Heart left ventricle (tissue), 16 donors: ENCODE data around the gene FLACC1. TPM values are rescaled to one million over a fixed set of nuclear protein-coding genes. Genes with fewer than 3 reads are reported as not detected.
A peak's percentile ranks its signal among the peaks of the same experiment; 100 is the strongest.

Experiments used
- ATAC-seq, 4 donors: fragments of 200-7000 bp; cut with Tn5 transposase; one replicate each; pipeline ENCODE4 v1.9.1; 2020 to 2022; ENCODE audit warnings: moderate library complexity in 4 of 4, mild to moderate bottlenecking in 3 of 4, moderate number of reproducible peaks in 1 of 4
- DNase-seq, 5 donors: peaks; one replicate each; pipeline ENCODE4 v3.0.0-alpha.2; 2020
- H3K27ac ChIP-seq, 12 donors: fragments of 200-600 bp; sonication (generic) in 4 of 12; one replicate each; pipeline versions ENCODE4 v1.5.0 to v1.8.0; 2016 to 2022; ENCODE audit warnings: mild to moderate bottlenecking in 2 of 12
- H3K27me3 ChIP-seq, 9 donors: fragments of 200-600 bp; sonication (generic) in 2 of 9; one replicate each; pipeline versions ENCODE4 v1.5.1 to v1.8.0; 2016 to 2022; ENCODE audit warnings: mild to moderate bottlenecking in 3 of 9
- H3K36me3 ChIP-seq, 9 donors: fragments of 200-600 bp; sonication (generic) in 2 of 9; one replicate each; pipeline versions ENCODE4 v1.5.0 to v1.8.0; 2018 to 2022; ENCODE audit warnings: mild to moderate bottlenecking in 2 of 9
- H3K4me1 ChIP-seq, 12 donors: fragments of 200-600 bp; sonication (generic) in 4 of 12; one replicate each; pipeline versions ENCODE4 v1.5.0 to v1.8.0; 2016 to 2022; ENCODE audit warnings: mild to moderate bottlenecking in 3 of 12
- H3K4me3 ChIP-seq, 12 donors: fragments of 200-600 bp; sonication (generic) in 4 of 12; one replicate each; pipeline versions ENCODE4 v1.5.0 to v1.8.0; 2017 to 2022; ENCODE audit warnings: mild to moderate bottlenecking in 9 of 12, moderate library complexity in 4 of 12
- H3K9me3 ChIP-seq, 12 donors: fragments of 200-600 bp; sonication (generic) in 4 of 12; one replicate each; pipeline versions ENCODE4 v1.5.0 to v1.8.0; 2016 to 2022; ENCODE audit warnings: mild to moderate bottlenecking in 1 of 12
- POLR2A ChIP-seq, 2 donors: fragments of 450-650 bp; IDR thresholded peaks; one replicate each; pipeline ENCODE4 v1.6.1; 2017; ENCODE audit warnings: antibody characterized with exemption in 2 of 2, mild to moderate bottlenecking in 2 of 2, moderate library complexity in 2 of 2
- WGBS, 4 donors: extraction: QIAGEN DNeasy Blood & Tissue Kit in 2 of 4; methylation state at CpG; one replicate each; pipeline versions ENCODE4 v1.1.5 to v1.1.7; 2013 to 2018; 5-methylcytosine and 5-hydroxymethylcytosine counted together
- intact Hi-C, 10 donors: fragments of 100-400 bp; cut with DNase I; formaldehyde crosslinking; loops; one replicate each; pipeline versions ENCODE4 v1.11.1 to v1.14.2; 2022
- long read RNA-seq, 3 donors: library from polyadenylated mRNA; unstranded; transcript quantifications; one replicate each; pipeline ENCODE4 v2.0.0, GENCODE V29; 2020 to 2021
- polyA plus RNA-seq, 2 donors: library from polyadenylated mRNA; stranded (reverse); fragments of 200-250 nt; gene quantifications; one replicate each; pipeline ENCODE4 v1.2.3, GENCODE V29; 2013
- total RNA-seq, 9 donors: library from RNA; depleted of rRNA in 2 of 9; stranded (reverse); fragments of >200 nt in 2 of 9; fragmentation: NEBNext Ultra II Directional in 3 of 9; extraction: Animal tissue kit (Norgen Biotek cat#: 25700) in 3 of 9; gene quantifications; one replicate each; pipeline versions ENCODE4 v1.1.0 to v1.2.4, GENCODE V29; 2016 to 2023
- TF ChIP-seq, protein P1 (sequence below), 12 donors: fragments of 200-600 bp; sonication (generic) in 4 of 12; IDR thresholded peaks; one replicate each; pipeline versions ENCODE4 v1.5.0 to v1.8.0; 2018 to 2022; ENCODE audit warnings: antibody characterized with exemption in 12 of 12, mild to moderate bottlenecking in 5 of 12
- donor health status: ischemic (EF 13 %, LVEDD 7.1; RV severe dilation, severe dysfunction).
- donor health status: healthy with polysubstance abuse.
- donor health status: DM: no; HTN: yes; CAD: no.
- donor health status: DM: no; HTN: no; CAD: no.
- donor health status: ischemic (EF 25% LVEDD 6.9; RV normal size, moderate dysfunction).
- donor health status: ischemic (EF 25% LVEDD 5.7; RV mildly dilated, moderate dysfunction).
- donor health status: healthy.
- donor health status: DM: yes; HTN: yes; CAD: no.
- donor health status: ischemic (EF 35%, LVEDD 5.7; RV mildly dilated, moderate dysfunction).
- donor health status: nonischemic (EF 11% LVEDD 7.7; RV severe dilation, severe dysfunction).
- donor health status: DM: yes; HTN: yes; CAD: no.
- donor health status: PGD.
- donor health status: ischemic (EF 29% LVEDD 5.4; RV normal size, mild dysfunction).
- donor health status: nonischemic (EF 23%, LVEDD 6.1; RV moderate dilation, normal function).

The FLACC1 gene, protein sequence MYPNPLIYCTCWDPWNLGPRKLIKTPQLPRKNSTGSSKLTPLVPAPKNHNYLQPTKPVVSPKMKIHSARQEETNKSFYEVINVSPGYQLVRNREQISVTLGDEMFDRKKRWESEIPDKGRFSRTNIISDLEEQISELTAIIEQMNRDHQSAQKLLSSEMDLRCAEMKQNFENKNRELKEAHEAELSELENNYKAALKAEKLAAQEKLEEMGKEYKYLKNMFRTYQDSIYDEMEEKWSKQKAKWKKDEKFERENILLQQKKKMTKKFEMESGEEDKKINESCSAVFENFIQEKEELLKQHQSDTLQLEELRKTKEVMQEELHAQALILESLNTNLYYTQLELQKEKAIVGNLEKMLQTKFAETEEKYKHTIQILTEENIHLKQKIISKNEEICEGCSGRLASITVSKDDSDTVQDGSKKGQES
- total RNA-seq (1 to 10 TPM; 3.9 to 8.1 (median 7.2) TPM), polyA plus RNA-seq (1 to 10 TPM; 1.1 to 3.7 TPM)
- long read RNA-seq, donor 1, partial matches to known transcripts: 0 of 2 reads
- long read RNA-seq, donor 1, other reads (novel, unspliced or antisense): 1 of 2 reads
- long read RNA-seq, donor 2, partial matches to known transcripts: 0 of 2 reads
- long read RNA-seq, donor 2, other reads (novel, unspliced or antisense): 1 of 2 reads
- long read RNA-seq, donor 3: 0 reads

DNA sequence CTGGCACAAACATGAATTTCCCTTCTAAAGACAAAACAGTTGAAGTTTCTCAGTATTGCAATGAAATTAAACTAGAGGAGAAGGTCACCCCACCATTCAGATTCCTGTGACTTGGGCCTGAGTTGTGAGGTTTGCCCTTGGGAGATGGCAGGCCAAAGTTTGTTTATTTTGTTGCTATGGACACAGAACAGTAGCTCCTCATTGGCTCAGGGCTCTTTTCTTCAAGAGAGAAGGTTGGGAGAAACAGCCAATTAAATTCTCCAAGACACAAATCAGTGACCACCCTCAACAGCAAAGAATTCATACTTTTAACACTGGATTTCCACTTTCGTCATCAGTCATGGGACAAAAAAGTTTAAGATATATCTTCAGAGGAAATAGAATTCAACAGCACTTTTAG lies at the start of gene FLACC1:
Gene FLACC1, minus strand, starts transcription at position 125 of the 400 bp plus-strand sequence. CDS start 5,941 bp downstream, outside the sequence.
- TF ChIP-seq, protein P1, sequence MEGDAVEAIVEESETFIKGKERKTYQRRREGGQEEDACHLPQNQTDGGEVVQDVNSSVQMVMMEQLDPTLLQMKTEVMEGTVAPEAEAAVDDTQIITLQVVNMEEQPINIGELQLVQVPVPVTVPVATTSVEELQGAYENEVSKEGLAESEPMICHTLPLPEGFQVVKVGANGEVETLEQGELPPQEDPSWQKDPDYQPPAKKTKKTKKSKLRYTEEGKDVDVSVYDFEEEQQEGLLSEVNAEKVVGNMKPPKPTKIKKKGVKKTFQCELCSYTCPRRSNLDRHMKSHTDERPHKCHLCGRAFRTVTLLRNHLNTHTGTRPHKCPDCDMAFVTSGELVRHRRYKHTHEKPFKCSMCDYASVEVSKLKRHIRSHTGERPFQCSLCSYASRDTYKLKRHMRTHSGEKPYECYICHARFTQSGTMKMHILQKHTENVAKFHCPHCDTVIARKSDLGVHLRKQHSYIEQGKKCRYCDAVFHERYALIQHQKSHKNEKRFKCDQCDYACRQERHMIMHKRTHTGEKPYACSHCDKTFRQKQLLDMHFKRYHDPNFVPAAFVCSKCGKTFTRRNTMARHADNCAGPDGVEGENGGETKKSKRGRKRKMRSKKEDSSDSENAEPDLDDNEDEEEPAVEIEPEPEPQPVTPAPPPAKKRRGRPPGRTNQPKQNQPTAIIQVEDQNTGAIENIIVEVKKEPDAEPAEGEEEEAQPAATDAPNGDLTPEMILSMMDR (IDR thresholded peaks at IDR 0.05): no peak
- no peak for TF ChIP-seq POLR2A (IDR thresholded peaks at IDR 0.05)
- H3K27ac ChIP-seq: peak within 1 kb of the TSS; percentile 55 to 91 (median 80)
- DNase-seq (peak in 3 of 5 donors; percentile 44 to 61 (median 53)), ATAC-seq (peak; percentile 90 to 97 (median 92))
- peak within 1 kb of the TSS in 7 of 12 donors; percentile 23 to 47 (median 34) for H3K4me3 ChIP-seq
- intact Hi-C loops: loop anchor here in 1 of 10 donors (5.0 kb wide), 1 partner anchor 95 kb away; the partner anchor contains the start of gene CASP8
- H3K4me1 ChIP-seq: peaks cover 0 to 22% (median 7%) of the 10 kb centered on the region in 12 donors
- H3K27me3 ChIP-seq: no peaks in the 10 kb centered on the region
- H3K9me3 ChIP-seq: no peaks in the 10 kb centered on the region
- WGBS, 4 donors: 19 to 38% (median 30%) methylated on average over 1 of the region's 1 CpG
- H3K36me3 ChIP-seq: peaks cover 0 to 36% (median 23%) of the 10 kb centered on the region in 9 donors

DNA sequence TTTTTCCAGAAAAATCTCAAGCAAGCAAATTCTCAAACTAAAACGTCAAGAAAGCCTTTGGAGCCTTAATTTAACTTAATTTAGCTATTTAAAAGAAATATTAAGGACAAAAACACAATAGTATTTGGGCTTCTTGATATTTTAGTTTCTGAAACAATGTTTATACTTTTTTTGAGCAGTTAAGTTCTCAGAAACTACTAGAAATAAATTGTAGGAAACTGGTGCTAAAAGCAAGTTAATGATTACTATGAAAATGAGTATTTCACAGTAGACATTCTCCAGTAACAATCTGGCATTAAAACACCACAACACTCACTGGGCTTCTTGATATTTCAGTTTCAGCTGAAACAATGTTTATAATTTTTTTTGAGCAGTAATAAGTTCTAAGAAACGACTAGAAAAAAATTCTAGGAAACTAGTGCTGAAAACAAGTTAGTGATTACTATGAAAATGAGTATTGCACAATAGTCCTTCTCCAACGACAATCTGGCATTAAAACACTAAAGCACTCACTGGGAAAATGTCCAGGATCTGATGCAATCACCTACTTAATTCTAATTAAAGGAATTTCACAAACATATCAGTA lies 49.0 kb upstream of the FLACC1 start:
- Histone ChIP-seq H3K4me3 (peak overlapping the region in 11 of 12 donors; percentile 9 to 51 (median 27)), H3K27me3 (no peaks in the 10 kb centered on the region), H3K27ac (peak overlapping the region; percentile 53 to 80 (median 72)), H3K36me3 (peaks cover 0 to 7% (median 0%) of the 10 kb centered on the region in 9 donors), H3K9me3 (no peaks in the 10 kb centered on the region), H3K4me1 (peaks cover 2 to 73% (median 54%) of the 10 kb centered on the region in 12 donors)
- 17 to 24% (median 20%) methylated on average over 3 of the region's 3 CpGs for WGBS, 4 donors
- DNase-seq (peak in 1 of 5 donors; percentile 37), ATAC-seq (peak in 3 of 4 donors; percentile 13 to 61 (median 38))
- TF ChIP-seq, protein P1 (IDR thresholded peaks at IDR 0.05): no peak
- no peak for TF ChIP-seq POLR2A (IDR thresholded peaks at IDR 0.05)
- intact Hi-C loops: loop anchor here in 3 of 10 donors (5.0 to 10.0 kb wide), 4 partner anchors 41 to 219 kb away; partner anchors contain the start of genes STRADB (in 2 of the 3) and TRAK2 (in 2 of the 3)

DNA sequence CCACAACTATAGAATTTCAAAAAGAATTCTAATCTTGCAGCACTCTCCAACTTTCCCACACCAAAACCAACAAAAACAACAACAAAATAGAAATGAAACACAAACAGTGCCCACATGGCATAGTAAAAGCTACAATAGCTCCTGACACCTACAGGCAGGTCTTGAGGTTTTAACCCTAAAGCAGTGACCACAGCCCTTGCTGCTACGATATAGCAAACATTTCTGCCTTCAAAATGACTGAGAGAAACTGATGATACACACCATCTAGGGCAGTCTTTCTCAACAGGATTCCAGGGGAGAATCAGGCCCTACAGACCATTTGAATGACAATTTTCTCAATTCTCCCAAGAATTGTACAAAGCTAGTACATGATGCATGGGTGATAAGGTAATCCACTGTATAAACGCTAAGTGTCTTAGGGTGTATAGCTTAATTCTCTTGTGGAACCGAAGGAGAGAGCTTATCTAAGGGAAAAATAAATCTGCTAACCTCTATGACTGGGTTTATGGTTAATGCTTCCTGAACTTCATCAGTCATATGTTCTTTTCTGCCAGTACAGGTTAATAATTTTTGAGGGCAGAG lies 47.6 kb upstream of the FLACC1 start:
- intact Hi-C loops: loop anchor here in 5 of 10 donors (5.0 to 10.0 kb wide), 5 partner anchors 43 to 220 kb away; partner anchors contain the start of genes STRADB (in 3 of the 5) and TRAK2 (in 3 of the 5)
- Histone ChIP-seq H3K36me3 (peaks cover 0 to 14% (median 3%) of the 10 kb centered on the region in 9 donors), H3K9me3 (no peaks in the 10 kb centered on the region), H3K27ac (peak overlapping the region in 9 of 12 donors; percentile 35 to 80 (median 73)), H3K27me3 (no peaks in the 10 kb centered on the region), H3K4me3 (peak overlapping the region in 3 of 12 donors; percentile 27 to 46 (median 44)), H3K4me1 (peaks cover 2 to 72% (median 55%) of the 10 kb centered on the region in 12 donors)
- 72 to 83% (median 77%) methylated on average over 3 of the region's 3 CpGs for WGBS, 4 donors
- ATAC-seq (peak in 2 of 4 donors; percentile 18 to 22), DNase-seq (no peak)
- no peak for TF ChIP-seq POLR2A (IDR thresholded peaks at IDR 0.05)
- TF ChIP-seq, protein P1 (IDR thresholded peaks at IDR 0.05): no peak
